Stimulated activated CD4-positive, alpha-beta T cell treated with anti-CD3 and anti-CD28 coated beads, Interleukin-15, amount 100 ng/mL, for 1 hour (primary cell): ENCODE measurements around the gene NOS1.

Experiments used
- DNase-seq, 2 donors: peaks; one replicate each; pipeline ENCODE4 v3.0.0-alpha.2; 2020; ENCODE audit warnings: low read depth in 1 of 2, low spot score in 1 of 2

Gene NOS1

GRCh38 chr12:117180758-117181467, 180.5 kb downstream of the NOS1 start:
- DNase-seq = no peak

GRCh38 chr12:117178745-117179144, 182.7 kb downstream of the NOS1 start:
- DNase-seq = no peak

GRCh38 chr12:117178301-117178700, 183.1 kb downstream of the NOS1 start:
- no peak for DNase-seq

- DNase-seq = no peak
These were observed 189.3 kb downstream of the NOS1 start for GRCh38 chr12:117172168-117172567.

- no peak for DNase-seq
These were observed 189.8 kb downstream of the NOS1 start for GRCh38 chr12:117171499-117172162.

- DNase-seq = no peak
These were observed 191.9 kb downstream of the NOS1 start for GRCh38 chr12:117169548-117169947.

GRCh38 chr12:117168976-117169375, 192.4 kb downstream of the NOS1 start:
- no peak for DNase-seq

GRCh38 chr12:117167769-117168168, 193.7 kb downstream of the NOS1 start:
- no peak for DNase-seq

GRCh38 chr12:117166107-117166506, 195.3 kb downstream of the NOS1 start:
- no peak for DNase-seq

GRCh38 chr12:117165342-117165741, 196.1 kb downstream of the NOS1 start:
- DNase-seq = no peak

- no peak for DNase-seq
These were observed 198.8 kb downstream of the NOS1 start for GRCh38 chr12:117162633-117163032.

GRCh38 chr12:117162167-117162539, 199.3 kb downstream of the NOS1 start:
- DNase-seq = no peak

- DNase-seq = no peak
These were observed 199.8 kb downstream of the NOS1 start for GRCh38 chr12:117161460-117162166.

- no peak for DNase-seq
These were observed 201.8 kb downstream of the NOS1 start for GRCh38 chr12:117159674-117160073.

- no peak for DNase-seq
These were observed 202.4 kb downstream of the NOS1 start for GRCh38 chr12:117158911-117159553.
